ENCODE results near the gene SLC38A3. TPM values are rescaled to one million over a fixed set of nuclear protein-coding genes. Genes with fewer than 3 reads are reported as not detected.

SLC38A3 gene
- total and polyA plus RNA-seq, 9 of the 15 experiments (the other 6 are each of a cell fraction or from before 2014, with no cell fraction given), result 0.09 to 0.38 (median 0.16) TPM; not detected in 6

DNA sequence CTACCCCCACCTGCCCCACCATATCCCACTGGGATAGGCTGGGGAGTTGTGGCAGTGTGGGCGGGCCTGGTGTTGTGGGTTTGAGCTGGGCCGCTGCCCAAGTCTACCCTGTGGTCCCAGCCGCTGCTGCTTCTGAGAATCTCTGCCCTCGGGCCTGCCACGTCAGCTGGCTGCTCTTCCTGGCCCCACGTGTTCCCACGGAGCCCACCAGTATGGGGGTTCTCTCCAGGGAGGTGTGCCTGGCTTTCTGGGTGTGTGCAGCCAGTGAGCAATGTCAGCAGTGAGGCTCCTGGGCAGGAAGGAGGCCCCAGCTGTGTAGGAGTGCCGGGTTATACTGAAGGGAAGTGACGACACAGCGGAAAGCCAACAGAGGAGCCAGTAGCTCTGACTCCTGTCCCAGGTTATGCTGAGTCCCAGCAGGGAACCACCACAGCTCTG, 41.5 kb downstream of the SLC38A3 start (continued):
- TF ChIP-seq, protein P1, sequence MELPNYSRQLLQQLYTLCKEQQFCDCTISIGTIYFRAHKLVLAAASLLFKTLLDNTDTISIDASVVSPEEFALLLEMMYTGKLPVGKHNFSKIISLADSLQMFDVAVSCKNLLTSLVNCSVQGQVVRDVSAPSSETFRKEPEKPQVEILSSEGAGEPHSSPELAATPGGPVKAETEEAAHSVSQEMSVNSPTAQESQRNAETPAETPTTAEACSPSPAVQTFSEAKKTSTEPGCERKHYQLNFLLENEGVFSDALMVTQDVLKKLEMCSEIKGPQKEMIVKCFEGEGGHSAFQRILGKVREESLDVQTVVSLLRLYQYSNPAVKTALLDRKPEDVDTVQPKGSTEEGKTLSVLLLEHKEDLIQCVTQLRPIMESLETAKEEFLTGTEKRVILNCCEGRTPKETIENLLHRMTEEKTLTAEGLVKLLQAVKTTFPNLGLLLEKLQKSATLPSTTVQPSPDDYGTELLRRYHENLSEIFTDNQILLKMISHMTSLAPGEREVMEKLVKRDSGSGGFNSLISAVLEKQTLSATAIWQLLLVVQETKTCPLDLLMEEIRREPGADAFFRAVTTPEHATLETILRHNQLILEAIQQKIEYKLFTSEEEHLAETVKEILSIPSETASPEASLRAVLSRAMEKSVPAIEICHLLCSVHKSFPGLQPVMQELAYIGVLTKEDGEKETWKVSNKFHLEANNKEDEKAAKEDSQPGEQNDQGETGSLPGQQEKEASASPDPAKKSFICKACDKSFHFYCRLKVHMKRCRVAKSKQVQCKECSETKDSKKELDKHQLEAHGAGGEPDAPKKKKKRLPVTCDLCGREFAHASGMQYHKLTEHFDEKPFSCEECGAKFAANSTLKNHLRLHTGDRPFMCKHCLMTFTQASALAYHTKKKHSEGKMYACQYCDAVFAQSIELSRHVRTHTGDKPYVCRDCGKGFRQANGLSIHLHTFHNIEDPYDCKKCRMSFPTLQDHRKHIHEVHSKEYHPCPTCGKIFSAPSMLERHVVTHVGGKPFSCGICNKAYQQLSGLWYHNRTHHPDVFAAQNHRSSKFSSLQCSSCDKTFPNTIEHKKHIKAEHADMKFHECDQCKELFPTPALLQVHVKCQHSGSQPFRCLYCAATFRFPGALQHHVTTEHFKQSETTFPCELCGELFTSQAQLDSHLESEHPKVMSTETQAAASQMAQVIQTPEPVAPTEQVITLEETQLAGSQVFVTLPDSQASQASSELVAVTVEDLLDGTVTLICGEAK (IDR thresholded peaks at IDR 0.05), result peak; percentile 73
- TF ChIP-seq, protein P1 (CRISPR knock-in tag; IDR thresholded peaks at IDR 0.05), result no peak
- TF ChIP-seq GABPA (tag; conservative IDR thresholded peaks at IDR 0.05; ENCODE audit: low read depth) (peak; percentile 87), BRD9 (IDR thresholded peaks at IDR 0.05; ENCODE audit: low read depth, partially characterized antibody) (no peak), SRSF3 (IDR thresholded peaks at IDR 0.05; ENCODE audit: insufficient read depth, low read length) (no peak), ATF1 (CRISPR knock-in tag; IDR thresholded peaks at IDR 0.05) (no peak), ATF1 (tag; IDR thresholded peaks at IDR 0.05) (peak; percentile 64), KDM4B (IDR thresholded peaks at IDR 0.05; ENCODE audit: borderline replicate concordance in 2 of 2, low read depth in 1 of 2) (0 out of 4 replicates have a peak, but pooled peaks of 1 of the 2 experiments have one; percentile 3), PCBP2 (IDR thresholded peaks at IDR 0.05; ENCODE audit: low read depth, low read length, poor library complexity, severe bottlenecking) (no peak), NR2C2 (CRISPR knock-in tag; IDR thresholded peaks at IDR 0.05) (no peak), NR2C2 (tag; IDR thresholded peaks at IDR 0.05) (peak; percentile 79; the same call in 1 of the 2 replicates), FIP1L1 (IDR thresholded peaks at IDR 0.05; ENCODE audit: low read depth, low read length, poor library complexity, severe bottlenecking) (peak; percentile 3), HDAC1 (IDR thresholded peaks at IDR 0.05) (peak in 1 of 2 experiments; percentile 44; a peak in 1 of 4 replicates), GABPB1 (CRISPR knock-in tag; IDR thresholded peaks at IDR 0.05) (peak; percentile 76; the same call in 1 of the 2 replicates), NCOA1 (IDR thresholded peaks at IDR 0.05; ENCODE audit: low read depth) (peak; percentile 11; the same call in 1 of the 2 replicates), ZNF316 (IDR thresholded peaks at IDR 0.05) (peak; percentile 60), POLR2A (conservative IDR thresholded peaks at IDR 0.05) (peak; percentile 68), SUPT5H (IDR thresholded peaks at IDR 0.05) (peak; percentile 47; the same call in 1 of the 2 replicates), TCF7L2 (IDR thresholded peaks at IDR 0.05; ENCODE audit: low read depth, low read length) (no peak), SAFB (IDR thresholded peaks at IDR 0.05; ENCODE audit: borderline replicate concordance, low read depth, low read length) (no peak)
- TF ChIP-seq, protein P2, sequence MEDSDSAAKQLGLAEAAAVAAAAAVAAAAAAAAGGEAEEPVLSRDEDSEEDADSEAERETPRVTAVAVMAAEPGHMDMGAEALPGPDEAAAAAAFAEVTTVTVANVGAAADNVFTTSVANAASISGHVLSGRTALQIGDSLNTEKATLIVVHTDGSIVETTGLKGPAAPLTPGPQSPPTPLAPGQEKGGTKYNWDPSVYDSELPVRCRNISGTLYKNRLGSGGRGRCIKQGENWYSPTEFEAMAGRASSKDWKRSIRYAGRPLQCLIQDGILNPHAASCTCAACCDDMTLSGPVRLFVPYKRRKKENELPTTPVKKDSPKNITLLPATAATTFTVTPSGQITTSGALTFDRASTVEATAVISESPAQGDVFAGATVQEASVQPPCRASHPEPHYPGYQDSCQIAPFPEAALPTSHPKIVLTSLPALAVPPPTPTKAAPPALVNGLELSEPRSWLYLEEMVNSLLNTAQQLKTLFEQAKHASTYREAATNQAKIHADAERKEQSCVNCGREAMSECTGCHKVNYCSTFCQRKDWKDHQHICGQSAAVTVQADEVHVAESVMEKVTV (CRISPR knock-in tag; IDR thresholded peaks at IDR 0.05), result no peak

Data from K562 (cell line).